SU-DHL-6 (cell line): Measurements from ENCODE around the gene IKZF2.
A peak's percentile ranks its signal among the peaks of the same experiment; 100 is the strongest.

Experiments
- H2AFZ ChIP-seq: fragments of 200-600 bp; sonication (generic); 2 replicates; pipeline ENCODE4 v1.6.1; 2014; ENCODE audit warnings: low read depth, mild to moderate bottlenecking, moderate library complexity, mixed read lengths, antibody characterized with exemption, low read length; ENCODE audit not compliant: severe bottlenecking
- H3F3A ChIP-seq: fragments of 200-600 bp; shearing (Covaris generic); 2 replicates; pipeline ENCODE4 v1.6.0; 2016; ENCODE audit warnings: antibody characterized with exemption, mild to moderate bottlenecking; ENCODE audit not compliant: insufficient read depth
- H3K27ac ChIP-seq: fragments of 200-600 bp; sonication (generic); 2 replicates; pipeline ENCODE4 v1.5.1; 2016; ENCODE audit warnings: low read depth, mild to moderate bottlenecking, low read length, moderate library complexity, mixed read lengths
- H3K27me3 ChIP-seq: fragments of 200-600 bp; sonication (generic), shearing (Covaris generic); 2 replicates; pipeline ENCODE4 v1.6.0; 2014; ENCODE audit warnings: mild to moderate bottlenecking, low read length
- H3K36me3 ChIP-seq: fragments of 200-600 bp; sonication (generic); 2 replicates; pipeline ENCODE4 v1.6.1; 2014; ENCODE audit warnings: mild to moderate bottlenecking, low read length, mixed read lengths
- H3K4me2 ChIP-seq: fragments of 300-600, 200-600 bp; shearing (Covaris generic), sonication (generic); 2 replicates; pipeline ENCODE4 v1.6.0; 2014; ENCODE audit warnings: low read length, low read depth, mild to moderate bottlenecking; ENCODE audit not compliant: poor library complexity, severe bottlenecking
- H3K4me3 ChIP-seq: fragments of 200-600 bp; sonication (generic); 2 replicates; pipeline ENCODE4 v1.5.1; 2014; ENCODE audit warnings: antibody characterized with exemption, low read length, mild to moderate bottlenecking, mixed read lengths; ENCODE audit not compliant: insufficient read depth, poor library complexity, severe bottlenecking
- H3K79me2 ChIP-seq: fragments of 200-600 bp; sonication (generic); 2 replicates; pipeline ENCODE4 v1.6.1; 2014; ENCODE audit warnings: mild to moderate bottlenecking, low read length, moderate library complexity; ENCODE audit not compliant: insufficient read depth
- H3K9ac ChIP-seq: fragments of 200-600 bp; sonication (generic); 2 replicates; pipeline ENCODE4 v1.7.0; 2014; ENCODE audit warnings: mild to moderate bottlenecking, low read length
- H3K9me2 ChIP-seq: fragments of 200-600 bp; sonication (generic); replicated peaks from 2 replicates; pipeline ENCODE4 v1.6.1; 2014; ENCODE audit warnings: low read length; ENCODE audit not compliant: insufficient read depth
- H3K9me3 ChIP-seq: fragments of 200-600 bp; sonication (generic); 2 replicates; pipeline ENCODE4 v1.6.1; 2014; ENCODE audit warnings: low read length, mixed read lengths; ENCODE audit not compliant: insufficient read depth
- H4K20me1 ChIP-seq: fragments of 200-600 bp; sonication (generic); 2 replicates; pipeline ENCODE4 v1.6.1; 2014; ENCODE audit warnings: low read depth, mild to moderate bottlenecking, antibody characterized with exemption, low read length, moderate library complexity, mixed read lengths
- EZH2phosphoT487 ChIP-seq: fragments of 200-600 bp; sonication (generic), shearing (Covaris generic); conservative IDR thresholded peaks from 2 replicates; pipeline ENCODE4 v1.6.1; 2018; ENCODE audit warnings: mild to moderate bottlenecking, antibody characterized with exemption, low read length, moderate library complexity, mixed read lengths
- TF ChIP-seq, protein P1 (sequence below): fragments of 200-600 bp; sonication (generic); IDR thresholded peaks from one replicate; pipeline ENCODE4 v1.5.1; 2017; ENCODE audit warnings: antibody characterized with exemption, mild to moderate bottlenecking, low read length, moderate library complexity; ENCODE audit not compliant: insufficient read depth, poor library complexity, severe bottlenecking

Gene IKZF2

DNA sequence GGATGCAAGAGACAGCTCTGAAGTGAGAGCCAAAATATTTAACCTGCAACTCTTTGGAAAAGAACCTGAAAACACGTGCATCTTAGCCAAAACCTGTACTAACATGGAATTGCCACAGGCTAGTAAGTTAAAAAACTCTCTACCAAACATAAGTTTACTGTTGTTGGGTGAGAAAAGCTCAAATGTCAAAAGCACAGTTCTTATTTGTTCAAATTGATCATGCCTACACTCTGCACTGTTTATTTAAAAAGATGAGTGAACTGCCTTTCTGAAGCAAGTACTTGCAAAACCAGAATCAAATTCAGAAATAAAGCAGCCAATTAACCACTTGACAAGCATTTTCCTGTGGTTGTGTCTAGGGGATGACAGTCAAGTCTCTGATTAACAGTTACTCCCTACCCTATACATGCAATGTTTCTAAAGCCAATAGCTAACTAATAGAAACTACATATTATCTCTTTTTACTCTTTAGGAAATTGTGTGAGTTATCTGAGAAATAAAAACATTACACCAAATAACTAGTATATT is 5.6 kb downstream of the IKZF2 start:
- Histone ChIP-seq H3F3A (peaks cover 8% of the 10 kb centered on the region; the same call in 1 of the 2 replicates), H3K9ac (peak overlapping the region; percentile 90), H3K36me3 (peaks cover 59% of the 10 kb centered on the region), H3K27ac (peak overlapping the region; percentile 89; the same call in 1 of the 2 replicates), H3K79me2 (peaks cover 98% of the 10 kb centered on the region), H3K4me2 (peak overlapping the region; percentile 99), H3K9me3 (no peaks in the 10 kb centered on the region), H3K4me3 (peak overlapping the region; percentile 88), H2AFZ (no peak overlapping the region), H4K20me1 (no peaks in the 10 kb centered on the region), H3K27me3 (no peaks in the 10 kb centered on the region), H3K9me2 (no peaks in the 10 kb centered on the region)
- TF ChIP-seq, protein P1, sequence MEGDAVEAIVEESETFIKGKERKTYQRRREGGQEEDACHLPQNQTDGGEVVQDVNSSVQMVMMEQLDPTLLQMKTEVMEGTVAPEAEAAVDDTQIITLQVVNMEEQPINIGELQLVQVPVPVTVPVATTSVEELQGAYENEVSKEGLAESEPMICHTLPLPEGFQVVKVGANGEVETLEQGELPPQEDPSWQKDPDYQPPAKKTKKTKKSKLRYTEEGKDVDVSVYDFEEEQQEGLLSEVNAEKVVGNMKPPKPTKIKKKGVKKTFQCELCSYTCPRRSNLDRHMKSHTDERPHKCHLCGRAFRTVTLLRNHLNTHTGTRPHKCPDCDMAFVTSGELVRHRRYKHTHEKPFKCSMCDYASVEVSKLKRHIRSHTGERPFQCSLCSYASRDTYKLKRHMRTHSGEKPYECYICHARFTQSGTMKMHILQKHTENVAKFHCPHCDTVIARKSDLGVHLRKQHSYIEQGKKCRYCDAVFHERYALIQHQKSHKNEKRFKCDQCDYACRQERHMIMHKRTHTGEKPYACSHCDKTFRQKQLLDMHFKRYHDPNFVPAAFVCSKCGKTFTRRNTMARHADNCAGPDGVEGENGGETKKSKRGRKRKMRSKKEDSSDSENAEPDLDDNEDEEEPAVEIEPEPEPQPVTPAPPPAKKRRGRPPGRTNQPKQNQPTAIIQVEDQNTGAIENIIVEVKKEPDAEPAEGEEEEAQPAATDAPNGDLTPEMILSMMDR = no peak
- no peak for TF ChIP-seq EZH2phosphoT487

DNA sequence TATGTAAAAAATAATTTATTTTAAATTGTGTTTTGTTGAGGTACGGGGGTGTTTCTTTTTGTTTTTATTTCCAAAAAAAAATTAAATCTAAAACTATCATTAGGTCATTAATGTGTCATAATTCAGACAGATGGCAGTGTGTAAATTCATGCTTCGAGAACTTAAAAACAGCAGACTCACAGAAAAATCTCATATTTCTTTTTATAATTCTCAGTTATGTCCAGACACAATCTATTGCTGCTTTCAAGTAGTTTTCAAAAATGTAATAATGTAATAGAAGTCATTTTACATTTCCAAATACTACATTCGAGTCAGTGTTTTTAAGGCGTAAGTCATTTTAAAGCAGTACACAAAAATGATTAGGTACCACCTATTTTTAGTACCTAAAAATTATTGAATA is 14.3 kb downstream of the IKZF2 start:
- peaks cover 23% of the 10 kb centered on the region; the same call in 1 of the 2 replicates for H3K36me3 ChIP-seq
- H4K20me1 ChIP-seq = no peaks in the 10 kb centered on the region
- H3K4me3 ChIP-seq = no peak overlapping the region
- H3K4me2 ChIP-seq = no peak overlapping the region
- H2AFZ ChIP-seq = no peak overlapping the region
- TF ChIP-seq EZH2phosphoT487 = no peak
- no peak overlapping the region for H3K9ac ChIP-seq
- no peaks in the 10 kb centered on the region for H3K27me3 ChIP-seq
- H3K79me2 ChIP-seq = peaks cover 95% of the 10 kb centered on the region
- 0 out of 2 replicates have a peak, but pooled peaks cover 8% of the 10 kb centered on the region for H3F3A ChIP-seq
- no peaks in the 10 kb centered on the region for H3K9me3 ChIP-seq
- H3K9me2 ChIP-seq = no peaks in the 10 kb centered on the region
- no peak overlapping the region for H3K27ac ChIP-seq

DNA sequence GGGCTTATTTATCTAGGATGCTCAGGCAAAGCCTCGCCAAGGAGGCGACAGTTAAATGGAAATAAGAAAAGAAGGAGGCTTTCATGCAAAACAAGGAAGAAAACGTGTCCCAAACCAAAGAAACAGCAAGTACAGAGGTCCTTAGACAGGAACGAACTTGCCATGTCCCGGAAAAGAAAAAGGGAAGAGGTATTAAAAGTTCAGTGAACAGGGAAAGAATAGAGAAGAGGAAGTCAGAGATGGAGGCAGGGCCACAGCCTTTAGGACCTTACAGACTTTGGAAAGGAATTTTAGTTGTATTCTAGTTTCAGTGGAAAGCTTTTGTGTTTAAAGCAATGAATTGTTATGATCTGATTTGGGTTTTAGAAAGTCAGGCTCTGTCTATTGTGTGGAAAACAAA is 22.1 kb downstream of the IKZF2 start:
- peaks cover 20% of the 10 kb centered on the region; the same call in 1 of the 2 replicates for H3F3A ChIP-seq
- no peaks in the 10 kb centered on the region for H3K9me2 ChIP-seq
- H3K9me3 ChIP-seq = no peaks in the 10 kb centered on the region
- no peak overlapping the region for H3K9ac ChIP-seq
- H3K79me2 ChIP-seq = peaks cover 98% of the 10 kb centered on the region
- peaks cover 26% of the 10 kb centered on the region for H3K36me3 ChIP-seq
- H3K4me3 ChIP-seq = no peak overlapping the region
- H3K27me3 ChIP-seq = no peaks in the 10 kb centered on the region
- TF ChIP-seq EZH2phosphoT487 = no peak
- TF ChIP-seq, protein P1 = no peak
- no peak overlapping the region for H2AFZ ChIP-seq
- no peak overlapping the region for H3K27ac ChIP-seq
- H3K4me2 ChIP-seq = no peak overlapping the region
- H4K20me1 ChIP-seq = peaks cover 2% of the 10 kb centered on the region; the same call in 1 of the 2 replicates

DNA sequence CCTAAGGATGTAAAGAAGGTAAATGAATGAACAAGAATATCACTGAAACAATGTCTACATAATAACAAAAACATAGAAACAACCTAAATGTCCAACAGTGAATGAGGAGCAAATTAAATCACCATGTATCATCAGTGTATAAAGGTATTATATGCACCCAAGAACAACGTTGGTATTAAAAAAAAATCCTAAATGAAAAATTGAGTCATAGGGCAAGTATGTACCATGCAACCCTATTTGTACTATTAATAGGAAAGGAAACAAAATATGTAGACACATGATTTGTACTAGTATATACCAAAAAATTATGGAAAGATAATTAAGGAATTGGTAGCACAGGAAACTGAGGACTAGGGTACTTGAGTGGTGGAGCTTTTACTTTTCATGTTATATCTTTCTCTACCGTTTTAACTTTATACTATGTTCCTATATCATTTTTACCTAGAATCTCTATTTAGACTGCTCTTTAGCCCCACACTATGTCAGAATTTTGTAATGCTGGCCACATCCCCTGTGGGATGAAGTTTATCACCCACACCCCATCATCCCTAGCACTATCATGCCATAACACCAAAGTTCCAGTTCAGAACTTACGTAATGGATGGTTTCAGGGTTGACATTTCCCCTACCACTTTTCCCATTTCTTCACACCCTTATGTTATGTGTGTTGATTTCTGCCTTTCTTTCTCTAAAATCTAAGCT is 25.6 kb downstream of the IKZF2 start:
- Histone ChIP-seq H4K20me1 (peaks cover 2% of the 10 kb centered on the region; the same call in 1 of the 2 replicates), H3K9me2 (no peaks in the 10 kb centered on the region), H2AFZ (no peak overlapping the region), H3K79me2 (peaks cover 97% of the 10 kb centered on the region), H3K27ac (no peak overlapping the region), H3K27me3 (no peaks in the 10 kb centered on the region), H3K9ac (no peak overlapping the region), H3K9me3 (no peaks in the 10 kb centered on the region), H3F3A (peaks cover 8% of the 10 kb centered on the region; the same call in 1 of the 2 replicates), H3K36me3 (peaks cover 11% of the 10 kb centered on the region), H3K4me3 (no peak overlapping the region), H3K4me2 (no peak overlapping the region)
- TF ChIP-seq, protein P1 = no peak
- TF ChIP-seq EZH2phosphoT487 = no peak
